SH-SY5Y (cell line): ENCODE results near the gene TUBA4B.

ENCODE experiments used
- GATA2 ChIP-seq: IDR thresholded peaks from 2 replicates; pipeline ENCODE4 v1.6.1; 2011; ENCODE audit warnings: mild to moderate bottlenecking, low read depth, low read length
- GATA3 ChIP-seq: IDR thresholded peaks from 2 replicates; pipeline ENCODE4 v1.6.1; 2011; ENCODE audit warnings: low read depth, mild to moderate bottlenecking, low read length, moderate library complexity

TUBA4B gene

DNA sequence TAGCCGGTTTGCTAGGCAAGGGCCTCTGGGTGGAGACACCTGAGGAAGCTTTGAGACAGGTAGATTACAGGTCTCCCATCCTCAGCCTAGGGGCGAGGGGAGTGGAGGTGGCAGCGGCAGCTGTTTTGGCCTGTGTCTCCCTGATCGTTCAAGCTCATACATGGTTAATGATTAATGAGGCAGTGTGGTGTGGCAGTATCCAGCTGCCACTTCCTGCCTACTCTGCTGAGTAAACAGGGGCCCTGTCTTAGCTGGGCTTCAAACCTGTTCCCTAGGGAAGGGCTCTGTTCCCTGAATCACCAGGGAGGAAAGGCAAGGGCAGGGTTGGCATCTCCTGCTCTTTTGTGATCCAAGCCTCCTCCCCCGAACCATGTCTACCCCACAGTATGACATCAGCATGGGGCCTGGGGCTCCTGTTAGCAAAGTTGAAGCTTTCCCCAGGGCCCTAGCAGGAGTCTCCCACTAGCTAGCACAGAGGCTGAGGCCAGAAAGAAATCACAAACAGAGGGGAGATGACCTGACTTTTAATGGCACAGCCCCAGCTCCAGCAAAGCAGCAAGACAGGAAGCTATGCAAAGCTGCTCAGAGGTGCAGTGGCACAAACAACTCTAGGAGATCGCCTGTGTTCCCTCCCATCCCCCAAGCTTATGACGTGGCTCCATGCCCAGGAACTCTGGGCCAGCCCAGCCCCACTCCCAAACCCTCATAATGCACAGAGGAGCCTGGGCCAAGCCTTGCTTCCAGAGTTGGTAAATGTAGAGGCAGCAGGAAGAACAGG, 3.7 kb upstream of the TUBA4B start:
- TF ChIP-seq GATA2 (no peak), GATA3 (no peak)

DNA sequence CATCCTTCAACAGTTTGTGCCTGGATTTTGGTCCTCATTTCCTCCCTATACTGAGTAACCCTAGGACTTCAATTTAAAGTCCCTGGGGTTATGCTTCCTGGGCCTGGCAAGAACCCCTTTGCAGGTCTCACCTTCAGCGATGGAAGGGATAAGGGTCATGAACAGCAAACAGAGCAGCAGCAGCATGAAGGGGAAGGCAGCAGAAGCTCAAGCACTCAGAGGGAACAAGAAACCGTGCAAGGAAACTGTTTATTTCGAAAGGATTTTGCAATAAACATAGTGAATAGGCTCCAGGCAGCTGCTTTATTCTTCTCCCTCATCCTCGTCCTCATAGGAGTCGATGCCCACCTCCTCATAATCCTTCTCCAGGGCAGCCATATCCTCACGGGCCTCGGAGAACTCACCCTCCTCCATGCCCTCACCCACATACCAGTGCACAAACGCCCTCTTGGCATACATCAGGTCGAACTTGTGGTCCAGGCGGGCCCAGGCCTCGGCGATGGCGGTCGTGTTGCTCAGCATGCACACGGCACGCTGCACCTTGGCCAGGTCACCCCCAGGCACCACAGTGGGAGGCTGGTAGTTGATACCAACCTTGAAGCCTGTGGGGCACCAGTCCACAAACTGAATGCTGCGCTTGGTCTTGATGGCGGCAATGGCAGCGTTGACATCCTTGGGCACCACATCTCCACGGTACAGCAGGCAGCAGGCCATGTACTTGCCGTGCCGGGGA, 2.8 kb upstream of the TUBA4B start:
- TF ChIP-seq GATA3 (no peak), GATA2 (no peak)

DNA sequence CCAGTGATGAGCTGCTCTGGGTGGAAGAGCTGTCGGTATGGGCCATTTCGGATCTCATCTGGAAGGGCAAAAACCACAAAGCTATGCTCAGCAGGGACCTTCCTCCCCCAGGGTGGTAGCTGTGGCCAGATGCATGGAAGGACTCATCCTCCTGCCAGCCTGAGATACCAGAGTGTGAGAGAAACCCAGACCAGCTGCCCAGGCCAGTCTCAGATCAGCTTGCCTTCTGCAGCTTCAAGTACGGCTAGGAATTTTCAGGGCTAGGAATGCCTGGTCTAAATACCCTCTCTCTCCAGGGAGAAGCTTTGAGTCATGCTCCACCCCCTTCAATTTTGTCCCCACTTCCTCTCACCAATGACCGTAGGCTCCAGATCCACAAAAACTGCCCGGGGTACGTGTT, 1.4 kb upstream of the TUBA4B start:
- TF ChIP-seq GATA3 (no peak), GATA2 (no peak)

GRCh38 chr2:219252084-219252483, 959 bp upstream of the TUBA4B start:
- TF ChIP-seq GATA3 = no peak
- no peak for TF ChIP-seq GATA2

DNA sequence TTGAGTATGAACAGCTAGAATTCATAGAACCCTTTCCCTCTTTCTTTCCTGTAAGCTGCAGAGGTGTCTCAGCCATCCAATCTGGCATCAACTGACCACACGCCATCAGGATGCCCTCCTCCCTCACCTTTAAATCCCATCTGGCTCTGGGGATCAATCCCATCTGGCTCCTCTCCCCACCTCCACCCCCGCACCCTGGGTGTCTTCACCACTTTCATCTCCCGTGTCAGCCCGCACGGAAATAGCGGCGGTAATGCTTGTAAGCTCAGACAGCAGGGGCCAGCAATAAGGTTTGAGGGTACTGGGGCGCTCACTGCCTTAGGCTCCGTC, 508 bp upstream of the TUBA4B start:
- TF ChIP-seq GATA3 (no peak), GATA2 (no peak)

GRCh38 chr2:219253753-219254589, 928 bp downstream of the TUBA4B start, which contains the start of gene TUBA4A:
TUBA4A (minus strand) TSS chr2:219253918; CDS start chr2:219253858, 60 bp downstream.
- TF ChIP-seq GATA3 (no peak), GATA2 (no peak)

- TF ChIP-seq GATA2 = no peak
- no peak for TF ChIP-seq GATA3
Measured at GRCh38 chr2:219254590-219255201, 1.7 kb downstream of the TUBA4B start.

DNA sequence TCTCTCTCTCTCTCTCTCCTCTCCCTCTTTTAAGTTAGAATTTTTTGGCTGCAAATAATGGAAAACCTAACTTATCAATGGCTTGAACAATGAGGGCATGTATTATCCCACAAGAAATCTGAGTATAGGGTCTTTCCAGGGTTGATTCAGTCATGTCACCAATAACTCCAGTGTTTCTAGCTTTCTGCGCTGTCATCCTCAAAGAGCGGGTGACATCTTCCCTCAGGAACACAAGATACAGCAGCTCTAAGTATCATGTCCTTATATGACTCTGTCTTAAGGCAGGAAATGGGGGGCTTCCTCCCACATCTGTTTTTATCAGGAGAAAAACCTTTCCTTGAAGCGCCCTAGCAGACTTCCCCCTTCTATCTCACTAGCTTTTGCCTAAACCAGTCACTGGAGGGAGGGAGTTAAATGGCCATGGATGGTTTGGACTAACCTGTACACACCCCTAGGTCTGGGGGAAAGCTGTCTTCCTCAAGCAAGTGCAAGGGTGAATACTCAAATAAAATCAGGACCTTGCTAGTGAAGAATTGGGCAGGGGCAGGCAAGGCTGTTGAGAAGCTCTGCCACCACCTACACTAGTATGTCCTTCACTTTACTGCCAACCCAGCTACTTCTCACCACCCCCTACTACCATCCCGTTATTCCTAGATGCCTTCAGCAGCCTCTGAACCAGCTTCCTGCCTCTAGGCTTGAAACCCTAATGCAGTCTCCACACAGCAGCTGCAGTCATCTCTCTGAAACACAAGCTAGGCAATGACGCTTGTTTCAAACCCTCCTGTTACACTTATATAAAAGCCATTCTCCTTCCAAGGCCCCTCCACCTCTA, 8.2 kb downstream of the TUBA4B start:
- TF ChIP-seq GATA2 (no peak), GATA3 (no peak)

DNA sequence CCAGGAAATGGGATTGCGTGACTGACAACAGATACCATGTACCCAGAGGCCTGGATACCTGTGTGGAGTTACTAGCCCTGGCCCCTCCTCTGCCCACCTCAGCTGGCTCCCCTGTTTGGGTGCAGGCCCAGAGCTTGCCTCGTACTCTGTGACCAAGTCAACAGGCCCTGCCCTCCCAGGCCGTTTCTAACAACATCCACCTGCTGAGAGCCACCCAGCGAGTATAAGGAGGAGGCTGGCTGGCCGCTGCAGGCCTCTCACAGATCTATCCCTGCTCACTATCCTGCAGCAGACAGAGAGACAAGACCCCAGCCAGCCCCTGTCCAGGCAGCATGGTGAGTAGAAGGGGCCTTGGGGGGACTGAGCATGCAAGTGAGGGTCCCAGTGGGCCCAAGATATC, 13.2 kb downstream of the TUBA4B start:
- TF ChIP-seq GATA3 (no peak), GATA2 (no peak)

DNA sequence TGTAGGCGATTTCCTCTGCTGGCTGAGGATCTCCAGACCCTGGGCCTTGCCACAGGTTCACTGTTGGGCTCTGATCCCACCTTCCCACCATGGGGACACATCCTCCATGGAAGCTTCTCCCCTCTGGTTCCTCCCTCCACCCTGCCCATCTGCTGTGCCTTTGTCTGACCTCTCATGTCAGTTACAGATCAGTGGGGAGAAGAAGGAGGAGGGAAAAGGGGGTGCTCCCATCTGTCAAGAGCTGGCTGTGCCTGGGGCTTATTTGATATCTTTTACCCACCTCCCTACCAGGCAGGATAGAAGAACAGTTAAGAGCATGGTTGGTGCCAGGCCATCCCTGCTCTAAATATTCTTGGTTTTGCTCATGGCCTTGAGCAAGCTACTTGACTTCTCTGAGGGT, 13.8 kb downstream of the TUBA4B start:
- TF ChIP-seq GATA3 (no peak), GATA2 (no peak)

DNA sequence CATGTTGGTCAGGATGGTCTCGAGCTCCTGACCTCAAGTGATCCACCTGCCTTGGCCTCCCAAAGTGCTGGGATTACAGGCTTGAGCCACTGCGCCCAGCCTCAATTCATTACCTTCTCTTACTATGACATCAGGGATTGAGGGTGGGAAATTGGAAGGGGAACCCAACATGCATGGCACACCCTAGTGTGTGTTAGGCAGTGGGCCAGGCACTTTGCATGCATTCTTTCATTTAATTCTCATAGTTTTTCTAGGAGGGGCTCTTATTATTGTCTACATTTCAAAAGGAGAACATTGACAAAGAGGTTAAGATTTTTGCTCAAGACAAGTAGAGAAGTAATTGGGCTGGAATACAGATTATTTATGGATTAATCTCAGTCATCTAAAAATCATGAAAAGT, 15.3 kb downstream of the TUBA4B start:
- TF ChIP-seq GATA2 = no peak
- TF ChIP-seq GATA3 = no peak

- TF ChIP-seq GATA2 = no peak
Measured at GRCh38 chr2:219269362-219270054, 16.5 kb downstream of the TUBA4B start.

DNA sequence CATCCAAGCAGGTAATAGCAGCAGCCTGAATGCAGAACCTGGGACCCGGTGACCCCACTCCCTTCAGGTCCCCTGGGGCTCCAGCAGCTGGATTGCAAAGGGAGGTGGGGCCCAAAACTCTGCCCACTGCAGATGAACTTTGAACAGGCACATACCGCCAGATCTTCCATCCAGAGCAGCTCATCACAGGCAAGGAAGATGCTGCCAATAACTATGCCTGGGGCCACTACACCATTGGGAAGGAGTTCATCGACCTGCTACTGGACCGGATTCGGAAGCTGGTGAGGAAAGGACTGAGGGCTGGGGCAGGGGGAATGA, 17.0 kb downstream of the TUBA4B start:
- TF ChIP-seq GATA2 (no peak), GATA3 (no peak)

DNA sequence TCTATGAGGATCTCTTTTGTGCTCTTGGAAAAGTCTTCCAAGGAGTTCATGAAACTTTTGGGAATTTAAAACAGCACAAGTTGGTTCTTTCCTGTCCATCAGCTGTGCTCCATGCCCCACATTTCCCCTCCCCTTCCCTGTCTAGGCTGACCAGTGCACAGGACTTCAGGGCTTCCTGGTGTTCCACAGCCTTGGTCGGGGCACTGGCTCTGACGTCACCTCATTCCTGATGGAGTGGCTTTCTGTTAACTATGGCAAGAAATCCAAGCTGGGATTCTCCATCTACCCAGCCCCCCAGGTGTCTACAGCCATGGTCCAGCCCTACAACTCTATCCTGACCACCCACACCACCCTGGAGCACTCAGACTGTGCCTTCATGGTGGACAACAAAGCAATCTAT, 18.0 kb downstream of the TUBA4B start:
- TF ChIP-seq GATA2 (no peak), GATA3 (no peak)
